DMS53 treated with DMSO at 0.1 percent for 48 hours (cell line): ENCODE data around the gene HAGHL.

Experiments used
- DNase-seq: peaks from one replicate; lab custom pipeline; 2025; ENCODE audit not compliant: unreplicated experiment; lab: John Stamatoyannopoulos, UW

The HAGHL gene, protein sequence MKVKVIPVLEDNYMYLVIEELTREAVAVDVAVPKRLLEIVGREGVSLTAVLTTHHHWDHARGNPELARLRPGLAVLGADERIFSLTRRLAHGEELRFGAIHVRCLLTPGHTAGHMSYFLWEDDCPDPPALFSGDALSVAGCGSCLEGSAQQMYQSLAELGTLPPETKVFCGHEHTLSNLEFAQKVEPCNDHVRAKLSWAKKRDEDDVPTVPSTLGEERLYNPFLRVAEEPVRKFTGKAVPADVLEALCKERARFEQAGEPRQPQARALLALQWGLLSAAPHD

GRCh38 chr16:726438-727290 lies at the start of gene HAGHL, which contains the start of gene CCDC78:
Gene HAGHL (plus strand): TSS chr16:727106. CDS start chr16:727510, 404 bp downstream.
Gene CCDC78 (minus strand): TSS chr16:726443. CDS start chr16:726367, 76 bp downstream.
- peak; percentile 53 for DNase-seq

DNA sequence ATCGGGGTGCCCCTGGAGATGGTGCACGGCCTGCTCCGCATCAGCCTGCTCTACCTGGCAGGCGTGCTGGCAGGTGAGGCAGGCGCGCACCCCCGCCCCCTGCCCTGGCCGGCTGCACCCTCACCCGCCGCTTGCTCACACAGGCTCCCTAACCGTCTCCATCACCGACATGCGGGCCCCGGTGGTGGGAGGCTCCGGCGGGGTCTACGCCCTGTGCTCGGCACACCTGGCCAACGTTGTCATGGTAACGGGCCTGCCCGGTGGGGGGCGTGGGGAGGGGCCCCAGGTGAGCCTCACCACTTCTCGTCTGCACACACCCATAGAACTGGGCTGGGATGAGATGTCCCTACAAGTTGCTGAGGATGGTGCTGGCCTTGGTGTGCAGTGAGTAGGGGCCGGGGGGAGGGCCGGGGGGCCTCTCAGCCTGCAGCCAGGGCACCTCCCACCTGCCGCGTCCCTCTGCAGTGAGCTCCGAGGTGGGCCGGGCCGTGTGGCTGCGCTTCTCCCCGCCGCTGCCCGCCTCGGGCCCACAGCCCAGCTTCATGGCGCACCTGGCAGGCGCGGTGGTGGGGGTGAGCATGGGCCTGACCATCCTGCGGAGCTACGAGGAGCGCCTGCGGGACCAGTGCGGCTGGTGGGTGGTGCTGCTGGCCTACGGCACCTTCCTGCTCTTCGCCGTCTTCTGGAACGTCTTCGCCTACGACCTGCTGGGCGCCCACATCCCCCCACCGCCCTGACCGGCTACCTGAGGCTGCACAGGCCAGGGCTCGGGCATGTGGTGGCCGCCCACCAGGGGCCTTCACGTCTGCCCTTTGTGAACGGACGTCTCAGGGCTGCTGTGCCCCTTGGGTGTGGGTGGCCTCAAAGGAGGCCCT lies 49.4 kb upstream of the HAGHL start:
- DNase-seq, result no peak

GRCh38 chr16:678209-678857 lies 48.6 kb upstream of the HAGHL start:
- no peak for DNase-seq

- DNase-seq, result peak; percentile 59
Measured at GRCh38 chr16:678858-679813, 47.8 kb upstream of the HAGHL start.

DNA sequence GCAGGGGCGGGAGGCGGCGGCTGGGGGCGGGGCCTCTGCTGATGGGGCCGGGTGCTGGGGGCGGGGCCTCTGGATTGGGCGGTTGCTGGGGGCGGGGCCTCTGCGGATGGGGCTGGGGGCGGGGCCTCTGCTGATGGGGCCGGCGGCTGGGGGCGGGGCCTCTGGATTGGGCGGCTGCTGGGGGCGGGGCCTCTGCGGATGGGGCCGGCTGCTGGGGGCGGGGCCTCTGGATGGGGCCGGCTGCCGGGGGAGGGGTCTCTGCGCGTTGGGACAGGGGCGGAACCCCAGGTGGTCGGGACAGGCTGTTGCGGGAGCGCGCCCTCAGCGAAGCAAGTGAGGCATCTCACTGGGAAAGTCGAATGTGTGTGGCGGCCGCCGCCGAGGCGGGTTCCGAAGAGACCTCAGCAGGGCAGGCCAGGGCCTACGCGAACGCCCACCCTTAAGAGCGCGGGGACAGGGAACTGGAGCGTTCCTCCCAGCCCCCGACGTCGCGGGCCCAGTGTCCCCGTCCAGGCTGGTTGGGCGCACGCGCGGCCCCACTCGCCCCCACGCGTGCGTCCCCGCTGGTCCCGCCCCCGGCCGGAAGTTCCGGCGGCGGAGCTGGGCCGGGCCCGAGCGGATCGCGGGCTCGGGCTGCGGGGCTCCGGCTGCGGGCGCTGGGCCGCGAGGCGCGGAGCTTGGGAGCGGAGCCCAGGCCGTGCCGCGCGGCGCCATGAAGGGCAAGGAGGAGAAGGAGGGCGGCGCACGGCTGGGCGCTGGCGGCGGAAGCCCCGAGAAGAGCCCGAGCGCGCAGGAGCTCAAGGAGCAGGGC lies 46.9 kb upstream of the HAGHL start, which contains the start of gene STUB1:
Gene STUB1, plus strand, starts transcription at position 597 of the 811 bp plus-strand sequence. Its CDS starts 116 bp downstream, at position 713.
- peak; percentile 74 for DNase-seq

GRCh38 chr16:680625-680945 lies 46.3 kb upstream of the HAGHL start:
- DNase-seq, result no peak

- no peak for DNase-seq
Measured at GRCh38 chr16:680967-681745, 45.8 kb upstream of the HAGHL start.

- no peak for DNase-seq
Measured at GRCh38 chr16:681746-682427, 45.0 kb upstream of the HAGHL start.

DNA sequence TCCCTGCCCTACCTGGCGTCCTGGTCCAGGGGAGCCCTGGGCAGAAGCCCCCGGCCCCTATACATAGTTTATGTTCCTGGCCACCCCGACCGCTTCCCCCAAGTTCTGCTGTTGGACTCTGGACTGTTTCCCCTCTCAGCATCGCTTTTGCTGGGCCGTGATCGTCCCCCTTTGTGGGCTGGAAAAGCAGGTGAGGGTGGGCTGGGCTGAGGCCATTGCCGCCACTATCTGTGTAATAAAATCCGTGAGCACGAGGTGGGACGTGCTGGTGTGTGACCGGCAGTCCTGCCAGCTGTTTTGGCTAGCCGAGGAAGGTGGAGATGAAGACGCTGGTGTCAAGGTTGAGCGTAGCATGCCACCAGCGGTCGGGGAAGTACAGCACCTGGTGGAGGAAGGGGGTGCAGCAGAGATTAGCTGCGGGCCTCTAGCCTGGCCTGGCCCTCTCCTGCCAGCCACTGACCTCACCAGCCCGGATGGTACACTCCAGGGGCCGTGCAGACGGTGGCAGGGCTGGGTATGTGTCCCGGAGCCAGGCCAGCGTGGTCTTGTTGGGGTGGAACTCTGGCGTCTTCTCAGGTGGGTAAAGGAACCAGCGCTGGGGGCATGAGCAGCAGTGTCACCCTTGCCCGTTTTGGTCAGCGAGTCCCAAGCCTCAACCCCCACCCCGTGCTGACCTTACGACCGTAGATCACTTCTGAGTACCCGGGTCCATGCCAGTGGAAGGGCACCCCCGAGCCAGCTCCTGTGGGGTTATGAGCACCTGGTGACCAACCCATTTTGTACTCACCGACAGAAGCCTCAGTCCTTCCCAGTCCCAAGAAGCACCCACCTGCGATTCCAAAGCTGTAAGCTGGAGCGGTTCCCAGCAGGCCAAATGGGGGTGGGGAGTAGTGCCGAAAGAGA lies 44.2 kb upstream of the HAGHL start:
- DNase-seq, result no peak

DNA sequence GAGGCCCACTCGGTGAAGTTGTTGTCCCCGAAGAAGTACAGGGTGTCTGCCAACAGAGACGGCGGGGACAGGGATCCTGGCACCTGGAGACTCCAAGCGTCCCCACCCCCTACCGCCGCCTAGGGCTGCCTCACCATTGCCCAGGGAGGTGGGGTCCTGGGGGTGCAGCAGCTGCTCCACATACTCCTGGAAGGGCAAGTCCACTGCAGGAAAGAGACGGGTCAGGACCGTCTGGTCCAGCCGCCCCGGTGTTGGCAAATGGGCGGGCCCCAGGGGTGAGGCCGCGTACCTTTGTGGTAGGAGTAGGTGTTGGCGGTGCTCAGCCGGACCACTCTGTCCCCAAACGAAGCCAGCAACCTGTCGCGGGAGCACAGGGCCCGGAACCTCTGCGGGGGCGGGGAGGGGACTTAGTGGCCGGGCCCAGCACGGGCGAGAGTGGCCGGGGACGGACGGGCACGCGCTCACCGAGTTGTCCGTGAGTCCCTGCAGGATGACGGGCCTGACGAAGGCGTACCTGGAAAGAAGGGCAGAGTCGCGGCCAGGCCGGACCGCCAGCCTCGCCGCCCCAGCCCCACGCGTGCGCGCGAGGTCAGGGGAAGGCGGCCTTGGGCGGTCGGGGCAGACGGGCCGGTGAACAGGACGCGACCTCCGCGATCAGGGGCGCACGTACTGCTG lies 43.4 kb upstream of the HAGHL start:
- DNase-seq, result no peak

- DNase-seq, result peak; percentile 87
Measured at GRCh38 chr16:684071-684794, 42.7 kb upstream of the HAGHL start, which contains the start of gene JMJD8. Gene JMJD8 (minus strand): TSS chr16:684334. CDS start chr16:684319, 15 bp downstream.

DNA sequence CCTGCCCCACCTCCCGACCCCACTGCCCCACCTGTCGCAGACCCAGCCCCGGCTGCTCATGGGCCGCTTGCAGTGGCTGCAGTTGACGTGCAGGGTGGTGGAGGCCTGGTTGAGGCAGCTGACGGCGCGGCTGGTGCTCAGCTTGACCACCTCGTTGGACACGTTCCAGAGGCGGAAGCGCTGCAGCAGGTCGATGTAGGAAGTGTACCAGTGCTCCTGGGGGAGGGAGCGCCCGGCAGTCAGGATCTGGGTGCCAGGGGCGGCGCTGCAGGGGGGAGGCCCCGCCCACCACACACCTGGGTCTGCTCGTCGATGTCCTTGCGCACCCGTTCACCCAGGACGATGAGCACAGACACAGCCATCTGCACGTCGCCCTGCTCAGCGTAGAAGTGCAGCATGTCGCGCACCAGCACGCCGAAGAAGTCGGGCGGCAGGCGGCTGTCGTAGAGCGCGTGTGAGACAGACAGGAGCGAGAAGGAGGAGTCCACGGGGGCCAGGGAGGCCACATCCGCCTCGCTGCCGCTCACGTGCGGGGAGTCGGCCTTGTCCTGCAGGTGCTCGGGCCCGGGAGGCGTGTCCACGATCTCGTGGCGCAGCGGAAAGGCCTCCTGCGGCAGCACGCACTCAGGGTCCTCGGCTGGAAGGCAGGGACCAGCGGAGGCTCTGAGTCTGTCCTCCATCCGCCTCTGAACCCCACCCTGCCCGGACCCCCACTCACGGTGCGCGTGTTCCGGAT lies 41.8 kb upstream of the HAGHL start:
- peak; percentile 85 for DNase-seq

- DNase-seq, result peak; percentile 31
Measured at GRCh38 chr16:685967-686366, 40.9 kb upstream of the HAGHL start.
